VCaP (cell line): ENCODE data around the gene PCCA.
"Not testable (repeated sequence)": the region's sequence is repeated elsewhere in the genome, so short reads cannot be mapped to it uniquely, and the experiment has no call there.

ENCODE experiments used
- H3K27ac ChIP-seq: fragments of 450-650 bp; 2 replicates; pipeline ENCODE4 v1.5.1; 2017
- TF ChIP-seq, protein P1 (sequence below): fragments of 450-650 bp; conservative IDR thresholded peaks from 2 replicates; pipeline ENCODE4 v1.5.1; 2017; ENCODE audit warnings: mild to moderate bottlenecking, moderate library complexity

The PCCA gene

DNA sequence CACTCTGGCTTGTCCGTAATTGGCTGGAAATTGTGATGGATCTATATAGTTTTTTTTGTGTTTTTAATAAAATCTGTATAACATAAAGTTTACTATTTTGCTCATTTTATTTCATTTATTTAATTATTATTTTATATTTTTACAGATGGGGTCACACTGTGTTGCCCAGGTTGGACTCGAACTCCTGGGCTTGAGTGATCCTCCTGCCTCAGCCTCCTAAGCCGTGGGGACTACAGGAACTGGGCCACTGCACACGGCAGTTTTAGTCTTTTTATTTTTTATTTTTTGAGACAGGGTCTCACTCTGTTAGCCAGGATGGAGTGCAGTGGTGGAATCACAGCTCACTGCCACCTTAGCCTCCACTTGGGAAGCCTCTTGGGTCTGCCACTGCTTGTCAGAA is 58.9 kb downstream of the PCCA start:
- TF ChIP-seq, protein P1, sequence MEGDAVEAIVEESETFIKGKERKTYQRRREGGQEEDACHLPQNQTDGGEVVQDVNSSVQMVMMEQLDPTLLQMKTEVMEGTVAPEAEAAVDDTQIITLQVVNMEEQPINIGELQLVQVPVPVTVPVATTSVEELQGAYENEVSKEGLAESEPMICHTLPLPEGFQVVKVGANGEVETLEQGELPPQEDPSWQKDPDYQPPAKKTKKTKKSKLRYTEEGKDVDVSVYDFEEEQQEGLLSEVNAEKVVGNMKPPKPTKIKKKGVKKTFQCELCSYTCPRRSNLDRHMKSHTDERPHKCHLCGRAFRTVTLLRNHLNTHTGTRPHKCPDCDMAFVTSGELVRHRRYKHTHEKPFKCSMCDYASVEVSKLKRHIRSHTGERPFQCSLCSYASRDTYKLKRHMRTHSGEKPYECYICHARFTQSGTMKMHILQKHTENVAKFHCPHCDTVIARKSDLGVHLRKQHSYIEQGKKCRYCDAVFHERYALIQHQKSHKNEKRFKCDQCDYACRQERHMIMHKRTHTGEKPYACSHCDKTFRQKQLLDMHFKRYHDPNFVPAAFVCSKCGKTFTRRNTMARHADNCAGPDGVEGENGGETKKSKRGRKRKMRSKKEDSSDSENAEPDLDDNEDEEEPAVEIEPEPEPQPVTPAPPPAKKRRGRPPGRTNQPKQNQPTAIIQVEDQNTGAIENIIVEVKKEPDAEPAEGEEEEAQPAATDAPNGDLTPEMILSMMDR = no peak

DNA sequence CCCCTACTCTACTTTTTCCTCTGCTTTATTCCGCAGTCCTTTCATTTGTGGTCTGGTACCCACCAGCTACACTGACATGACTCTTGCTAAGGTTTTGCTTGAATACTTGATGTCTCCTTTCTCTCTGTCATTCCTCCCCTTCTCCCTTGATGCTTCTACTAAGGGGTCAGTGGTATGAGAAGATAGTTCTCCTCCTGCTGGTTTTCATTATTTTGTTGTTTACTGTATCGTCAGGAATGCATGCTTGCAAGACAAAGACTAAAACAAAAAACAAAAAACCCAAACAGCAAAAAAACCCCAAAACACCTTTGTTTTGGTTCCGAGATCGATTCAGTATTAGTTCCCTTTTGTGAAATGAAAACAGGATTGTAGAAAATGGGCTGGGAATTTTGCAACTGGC is 59.5 kb downstream of the PCCA start:
- no peak overlapping the region for H3K27ac ChIP-seq
- TF ChIP-seq, protein P1 = no peak

More for the DNA sequence above, 58.9 kb downstream of the PCCA start:
- H3K27ac ChIP-seq = no peak overlapping the region

DNA sequence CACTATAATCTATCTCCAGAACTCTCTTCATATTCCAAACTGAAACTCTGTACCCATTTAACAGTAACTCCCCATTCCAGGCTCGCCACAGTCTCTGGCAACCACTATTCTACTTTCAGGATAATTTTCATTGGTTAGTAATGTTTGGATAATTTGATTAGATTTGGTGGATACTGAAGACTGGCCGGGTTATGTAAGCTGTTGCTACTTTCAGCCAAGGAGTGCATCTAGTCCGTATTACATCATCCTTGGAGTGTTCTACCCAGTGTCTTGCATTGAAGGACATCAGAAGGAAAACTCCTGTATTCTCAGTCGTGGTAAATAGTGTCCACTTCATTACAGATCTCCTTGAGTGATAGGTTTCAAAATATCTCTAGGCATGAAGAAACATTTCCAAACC is 60.5 kb downstream of the PCCA start:
- no peak overlapping the region for H3K27ac ChIP-seq
- TF ChIP-seq, protein P1 = no peak

DNA sequence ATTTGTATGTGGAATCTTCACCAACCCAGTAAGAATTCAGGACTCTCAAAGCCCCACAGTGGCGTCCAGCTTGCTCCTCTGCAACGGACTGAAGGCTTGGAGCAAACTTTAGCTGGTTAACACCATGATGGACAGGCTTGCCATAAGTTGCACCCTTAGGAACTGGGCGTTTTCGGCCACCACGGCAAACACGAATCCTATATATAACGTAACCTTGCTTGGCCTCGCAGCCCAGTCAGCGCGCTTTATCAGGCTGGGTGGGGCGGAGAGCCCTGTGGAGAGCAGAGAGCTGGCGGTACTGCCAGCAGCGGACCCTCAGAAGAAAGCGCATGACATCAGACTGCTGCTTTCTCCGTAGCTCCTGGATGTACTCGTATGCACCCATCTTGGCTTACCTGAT is 61.8 kb downstream of the PCCA start:
- not testable (repeated sequence) for H3K27ac ChIP-seq

DNA sequence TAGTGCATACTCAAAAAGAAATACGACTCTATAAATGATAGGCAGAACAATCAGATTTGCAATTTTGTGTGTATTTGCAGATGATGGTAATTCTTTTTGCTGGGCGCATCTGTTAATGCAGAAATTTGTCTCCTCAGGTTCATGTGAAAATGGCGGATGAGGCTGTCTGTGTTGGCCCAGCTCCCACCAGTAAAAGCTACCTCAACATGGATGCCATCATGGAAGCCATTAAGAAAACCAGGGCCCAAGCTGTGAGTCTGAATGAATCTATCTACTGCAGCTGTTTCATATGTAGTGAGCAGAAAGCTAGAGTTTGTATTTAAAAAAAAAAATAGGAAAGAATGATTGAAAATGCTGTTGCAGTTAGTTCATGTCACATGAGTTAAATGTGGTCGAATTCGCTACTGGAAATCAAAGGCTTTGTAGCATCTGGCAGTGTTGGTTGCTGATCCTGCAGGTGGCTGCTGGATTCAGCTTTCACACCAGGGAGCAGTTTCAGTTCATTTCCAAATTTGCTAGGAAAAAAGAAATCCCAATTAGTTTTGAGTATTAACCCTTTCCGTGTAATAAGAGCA is 66.0 kb downstream of the PCCA start:
- TF ChIP-seq, protein P1 = no peak
- no peak overlapping the region for H3K27ac ChIP-seq

DNA sequence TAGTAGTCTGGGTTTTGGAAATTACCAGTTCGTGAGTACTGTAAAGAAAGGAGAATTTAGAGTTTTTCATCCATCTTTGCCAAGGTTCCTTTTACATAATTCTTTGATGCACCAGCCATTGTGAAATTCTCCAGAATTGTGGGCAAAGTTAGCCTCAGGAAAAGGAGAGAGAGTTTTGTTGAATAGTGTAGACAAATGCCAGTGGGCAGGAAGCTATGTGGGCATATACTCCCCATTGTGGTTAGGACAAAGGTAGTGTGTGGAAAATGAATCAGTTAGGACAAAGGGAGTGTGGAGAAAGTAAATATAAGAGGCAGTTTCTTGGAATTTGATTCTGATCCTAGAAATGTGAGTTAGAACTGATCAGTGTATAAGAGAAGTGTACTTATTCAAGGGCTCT is 67.9 kb downstream of the PCCA start:
- TF ChIP-seq, protein P1 = no peak

DNA sequence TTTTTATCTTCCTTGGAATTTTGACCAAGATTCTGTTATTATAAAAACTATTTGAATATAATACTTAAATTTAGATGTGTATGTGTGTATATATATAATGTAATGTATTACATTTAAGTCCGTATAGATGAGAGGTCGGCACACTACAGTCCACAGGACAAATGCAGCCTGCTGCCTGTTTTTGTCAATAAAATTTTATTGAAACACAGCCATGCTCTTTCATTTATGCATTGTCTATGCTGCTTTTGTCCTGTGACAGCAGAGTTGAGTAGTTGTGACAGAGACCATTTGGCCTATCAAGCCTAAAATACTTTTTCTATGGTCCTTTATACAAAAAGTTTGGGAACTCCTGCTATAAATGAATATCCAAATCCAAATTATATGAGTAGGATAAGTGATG is 69.7 kb downstream of the PCCA start:
- TF ChIP-seq, protein P1 = no peak
- H3K27ac ChIP-seq = no peak overlapping the region

More for the DNA sequence above, 67.9 kb downstream of the PCCA start:
- H3K27ac ChIP-seq = no peak overlapping the region

DNA sequence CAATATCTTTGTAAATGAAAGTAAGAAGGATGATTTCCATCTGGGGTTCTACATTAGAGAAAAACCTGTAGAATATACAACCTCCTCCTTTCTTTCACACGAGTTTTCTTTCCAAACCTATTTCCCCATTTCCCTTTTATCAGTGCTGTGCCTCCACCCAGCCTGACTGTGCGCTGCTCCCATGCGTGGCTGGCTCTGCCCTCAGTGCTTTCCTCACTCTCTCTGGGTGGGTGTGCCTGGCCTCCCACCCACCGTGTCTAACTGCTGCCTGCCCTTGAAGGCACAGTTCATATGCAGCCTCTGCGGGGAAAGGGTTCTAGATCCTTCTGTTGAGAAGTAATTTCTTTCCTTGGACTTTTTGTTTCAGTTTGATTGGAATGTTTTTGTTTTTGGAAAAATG is 70.7 kb downstream of the PCCA start:
- H3K27ac ChIP-seq = no peak overlapping the region
- TF ChIP-seq, protein P1 = no peak
